ENCODE data around the gene COL12A1. TPM values are rescaled to one million over a fixed set of nuclear protein-coding genes. Genes with fewer than 3 reads are reported as not detected.

The COL12A1 gene
- total RNA-seq, 2 donors from 2014 or later: 0.13 to 0.64 TPM

DNA sequence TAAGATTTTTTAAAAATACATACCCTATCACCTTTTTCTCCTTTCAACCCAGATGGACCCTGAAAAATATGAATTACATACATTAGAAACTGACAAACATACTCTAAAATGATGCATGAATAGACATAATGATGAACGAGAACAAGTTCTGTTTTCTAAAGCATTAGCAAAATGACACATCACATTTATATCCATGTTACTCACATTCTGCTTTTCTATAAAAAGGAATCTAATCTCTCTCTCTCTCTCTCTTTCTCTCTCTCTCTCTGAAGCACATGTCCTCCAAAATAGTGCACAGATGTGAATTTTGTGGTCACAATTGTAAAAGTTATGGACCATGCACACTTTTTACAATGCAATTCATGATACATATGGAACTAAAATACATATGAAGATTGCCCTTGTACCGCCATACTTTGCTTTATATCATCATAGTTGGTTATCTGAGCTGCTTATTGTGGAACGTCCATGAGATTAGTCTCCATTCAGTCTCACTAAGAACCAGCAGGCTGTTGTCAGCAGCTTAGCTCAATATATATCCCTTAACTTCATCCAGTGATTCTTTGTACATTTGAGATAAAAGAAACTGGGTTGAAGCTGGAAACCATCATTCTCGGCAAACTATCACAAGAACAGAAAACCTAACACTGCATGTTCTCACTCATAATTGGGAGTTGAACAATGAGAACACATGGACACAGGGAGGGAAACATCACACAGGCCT lies 114.2 kb downstream of the COL12A1 start:
- Histone ChIP-seq H3K9me3 (ENCODE audit: control insufficient read depth, low read length) (no peaks in the 10 kb centered on the region), H3K9ac (ENCODE audit: extremely low read depth, low read length, poor library complexity, severe bottlenecking) (no peak overlapping the region), H3K27ac (ENCODE audit: low read depth, low read length) (no peak overlapping the region), H3K36me3 (ENCODE audit: control insufficient read depth, insufficient read depth, low read length) (no peaks in the 10 kb centered on the region), H3K4me3 (ENCODE audit: low read length) (no peak overlapping the region), H3K4me1 (ENCODE audit: control insufficient read depth, insufficient read depth, low read length) (peaks cover 4% of the 10 kb centered on the region), H3K27me3 (ENCODE audit: control insufficient read depth, insufficient read depth, low read length, poor library complexity, severe bottlenecking) (no peaks in the 10 kb centered on the region)
- H3K36me3 Mint-ChIP-seq (ENCODE audit: low read depth): no peaks in the 10 kb centered on the region
- no peak overlapping the region for H3K27ac Mint-ChIP-seq
- DNase-seq: no peak
- H3K9me3 Mint-ChIP-seq: no peaks in the 10 kb centered on the region
- TF ChIP-seq, protein P1, sequence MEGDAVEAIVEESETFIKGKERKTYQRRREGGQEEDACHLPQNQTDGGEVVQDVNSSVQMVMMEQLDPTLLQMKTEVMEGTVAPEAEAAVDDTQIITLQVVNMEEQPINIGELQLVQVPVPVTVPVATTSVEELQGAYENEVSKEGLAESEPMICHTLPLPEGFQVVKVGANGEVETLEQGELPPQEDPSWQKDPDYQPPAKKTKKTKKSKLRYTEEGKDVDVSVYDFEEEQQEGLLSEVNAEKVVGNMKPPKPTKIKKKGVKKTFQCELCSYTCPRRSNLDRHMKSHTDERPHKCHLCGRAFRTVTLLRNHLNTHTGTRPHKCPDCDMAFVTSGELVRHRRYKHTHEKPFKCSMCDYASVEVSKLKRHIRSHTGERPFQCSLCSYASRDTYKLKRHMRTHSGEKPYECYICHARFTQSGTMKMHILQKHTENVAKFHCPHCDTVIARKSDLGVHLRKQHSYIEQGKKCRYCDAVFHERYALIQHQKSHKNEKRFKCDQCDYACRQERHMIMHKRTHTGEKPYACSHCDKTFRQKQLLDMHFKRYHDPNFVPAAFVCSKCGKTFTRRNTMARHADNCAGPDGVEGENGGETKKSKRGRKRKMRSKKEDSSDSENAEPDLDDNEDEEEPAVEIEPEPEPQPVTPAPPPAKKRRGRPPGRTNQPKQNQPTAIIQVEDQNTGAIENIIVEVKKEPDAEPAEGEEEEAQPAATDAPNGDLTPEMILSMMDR (conservative IDR thresholded peaks at IDR 0.05): no peak
- no peaks in the 10 kb centered on the region for H3K4me1 Mint-ChIP-seq
- WGBS, 2 experiments (ENCODE audit: insufficient coverage in 1 of 2, insufficient read length in 1 of 2): 81 to 86% methylated on average over 3 to 4 of the region's 4 CpGs
- no peak overlapping the region for H3K4me3 Mint-ChIP-seq
- H3K27me3 Mint-ChIP-seq (ENCODE audit: insufficient read depth): no peaks in the 10 kb centered on the region

DNA sequence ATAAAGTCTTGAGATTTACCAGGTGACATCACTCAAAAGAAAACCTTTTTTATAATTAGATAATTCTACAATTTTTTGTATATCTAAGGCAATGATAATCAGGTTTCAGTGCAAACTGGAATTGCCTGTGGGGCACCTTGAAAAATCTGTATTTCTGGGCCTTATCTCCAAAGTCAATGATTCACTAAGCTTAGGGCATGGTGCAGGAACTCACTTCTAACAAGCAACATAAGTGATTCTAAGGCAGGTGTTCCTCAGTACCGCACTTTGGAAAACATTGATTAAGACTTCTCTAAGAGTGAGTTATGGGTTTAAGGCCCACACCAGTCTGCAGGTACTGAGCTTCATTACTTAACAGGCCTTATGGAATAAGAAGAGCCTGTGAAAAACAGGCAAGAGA lies 115.3 kb downstream of the COL12A1 start:
- no peak for DNase-seq
- H3K27me3 ChIP-seq (ENCODE audit: control insufficient read depth, insufficient read depth, low read length, poor library complexity, severe bottlenecking): no peaks in the 10 kb centered on the region
- Mint-ChIP-seq H3K9me3 (no peaks in the 10 kb centered on the region), H3K36me3 (ENCODE audit: low read depth) (no peaks in the 10 kb centered on the region), H3K27me3 (ENCODE audit: insufficient read depth) (peaks cover 2% of the 10 kb centered on the region), H3K27ac (no peak overlapping the region), H3K4me1 (peaks cover 7% of the 10 kb centered on the region), H3K4me3 (no peak overlapping the region)
- no peaks in the 10 kb centered on the region for H3K9me3 ChIP-seq (ENCODE audit: control insufficient read depth, low read length)
- no peak overlapping the region for H3K9ac ChIP-seq (ENCODE audit: extremely low read depth, low read length, poor library complexity, severe bottlenecking)
- H3K36me3 ChIP-seq (ENCODE audit: control insufficient read depth, insufficient read depth, low read length): no peaks in the 10 kb centered on the region
- TF ChIP-seq, protein P1 (conservative IDR thresholded peaks at IDR 0.05): no peak
- H3K4me1 ChIP-seq (ENCODE audit: control insufficient read depth, insufficient read depth, low read length): peaks cover 7% of the 10 kb centered on the region
- WGBS, 2 experiments (ENCODE audit: insufficient coverage in 1 of 2, insufficient read length in 1 of 2): 80 to 95% methylated on average over 1 of the region's 1 CpG
- no peak overlapping the region for H3K27ac ChIP-seq (ENCODE audit: low read depth, low read length)
- no peak overlapping the region for H3K4me3 ChIP-seq (ENCODE audit: low read length)

DNA sequence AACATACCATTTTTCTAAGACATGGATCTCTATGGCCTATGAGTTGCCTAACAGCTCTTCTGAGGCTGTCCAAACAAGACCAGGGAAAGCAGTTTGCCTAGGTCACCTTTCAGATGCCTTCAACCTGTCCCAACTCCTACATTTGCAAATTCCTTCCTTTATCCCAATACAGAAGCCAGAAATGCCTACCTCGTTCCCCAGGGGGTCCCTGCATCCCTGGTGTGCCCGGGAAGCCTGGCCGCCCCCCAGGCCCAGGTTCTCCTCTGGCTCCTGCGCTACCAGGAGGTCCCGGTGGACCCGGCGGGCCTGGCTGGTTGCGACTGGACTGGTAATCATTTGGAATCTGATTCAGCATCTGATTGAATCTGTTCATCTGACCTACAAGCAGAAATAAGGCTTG lies 115.9 kb downstream of the COL12A1 start:
- no peak overlapping the region for H3K27ac ChIP-seq (ENCODE audit: low read depth, low read length)
- Mint-ChIP-seq H3K27ac (no peak overlapping the region), H3K4me1 (peaks cover 12% of the 10 kb centered on the region), H3K36me3 (ENCODE audit: low read depth) (no peaks in the 10 kb centered on the region), H3K27me3 (ENCODE audit: insufficient read depth) (peaks cover 6% of the 10 kb centered on the region), H3K9me3 (no peaks in the 10 kb centered on the region), H3K4me3 (no peak overlapping the region)
- H3K4me1 ChIP-seq (ENCODE audit: control insufficient read depth, insufficient read depth, low read length): peaks cover 7% of the 10 kb centered on the region
- no peaks in the 10 kb centered on the region for H3K9me3 ChIP-seq (ENCODE audit: control insufficient read depth, low read length)
- TF ChIP-seq, protein P1 (conservative IDR thresholded peaks at IDR 0.05): no peak
- no peak overlapping the region for H3K9ac ChIP-seq (ENCODE audit: extremely low read depth, low read length, poor library complexity, severe bottlenecking)
- DNase-seq: no peak
- H3K27me3 ChIP-seq (ENCODE audit: control insufficient read depth, insufficient read depth, low read length, poor library complexity, severe bottlenecking): no peaks in the 10 kb centered on the region
- H3K36me3 ChIP-seq (ENCODE audit: control insufficient read depth, insufficient read depth, low read length): no peaks in the 10 kb centered on the region
- H3K4me3 ChIP-seq (ENCODE audit: low read length): no peak overlapping the region
- 89 to 100% methylated on average over 2 to 8 of the region's 8 CpGs for WGBS, 2 experiments (ENCODE audit: insufficient coverage in 1 of 2, insufficient read length in 1 of 2)
